Osteocyte (in vitro differentiated cells): ENCODE results near the gene ARL5C. TPM values are rescaled to one million over a fixed set of nuclear protein-coding genes. Genes with fewer than 3 reads are reported as not detected.
"Not testable (repeated sequence)": the region's sequence is repeated elsewhere in the genome, so short reads cannot be mapped to it uniquely, and the experiment has no call there.

Source experiments
- DNase-seq: peaks from one replicate; pipeline ENCODE4 v3.0.0; 2021; ENCODE audit warnings: mixed read lengths; ENCODE audit not compliant: unreplicated experiment; ENCODE audit errors: extremely low spot score
- H3K27ac Mint-ChIP-seq: one replicate; pipeline ENCODE4 v1.8.0; 2021; ENCODE audit warnings: mild to moderate bottlenecking, mixed read lengths; ENCODE audit not compliant: unreplicated experiment
- H3K27me3 Mint-ChIP-seq: one replicate; pipeline ENCODE4 v1.8.0; 2021; ENCODE audit warnings: mixed read lengths; ENCODE audit not compliant: unreplicated experiment
- H3K36me3 Mint-ChIP-seq: one replicate; pipeline ENCODE4 v1.8.0; 2021; ENCODE audit warnings: mixed read lengths; ENCODE audit not compliant: unreplicated experiment
- H3K4me1 Mint-ChIP-seq: one replicate; pipeline ENCODE4 v1.8.0; 2021; ENCODE audit warnings: mixed read lengths; ENCODE audit not compliant: unreplicated experiment
- H3K4me3 Mint-ChIP-seq: one replicate; pipeline ENCODE4 v1.8.0; 2021; ENCODE audit warnings: mild to moderate bottlenecking, moderate library complexity, mixed read lengths; ENCODE audit not compliant: unreplicated experiment
- H3K9me3 Mint-ChIP-seq: one replicate; pipeline ENCODE4 v1.8.0; 2021; ENCODE audit warnings: mixed read lengths; ENCODE audit not compliant: unreplicated experiment
- CTCF ChIP-seq: fragments of 200-600 bp; sonication (generic); IDR thresholded peaks from 2 replicates; pipeline ENCODE4 v1.5.0; 2021; ENCODE audit warnings: antibody characterized with exemption, mild to moderate bottlenecking, moderate library complexity
- total RNA-seq: library from RNA; stranded (reverse); gene quantifications from 2 replicates; pipeline ENCODE4 v1.2.1, GENCODE V29; 2021

ARL5C gene
- total RNA-seq, 1 donor from 2014 or later: not detected

- no peaks in the 10 kb centered on the region for H3K36me3 Mint-ChIP-seq
- H3K27me3 Mint-ChIP-seq: no peaks in the 10 kb centered on the region
- no peak for DNase-seq
- peak overlapping the region; percentile 87 for H3K27ac Mint-ChIP-seq
- no peak for TF ChIP-seq CTCF
- peak overlapping the region; percentile 15 for H3K4me3 Mint-ChIP-seq
- peaks cover 48% of the 10 kb centered on the region for H3K4me1 Mint-ChIP-seq
- H3K9me3 Mint-ChIP-seq: no peaks in the 10 kb centered on the region
These were observed 27.4 kb downstream of the ARL5C start for GRCh38 chr17:39138431-39139160.

- no peak for TF ChIP-seq CTCF
- no peaks in the 10 kb centered on the region for H3K36me3 Mint-ChIP-seq
- H3K4me1 Mint-ChIP-seq: peaks cover 60% of the 10 kb centered on the region
- no peak overlapping the region for H3K27ac Mint-ChIP-seq
- no peak overlapping the region for H3K4me3 Mint-ChIP-seq
- H3K27me3 Mint-ChIP-seq: no peaks in the 10 kb centered on the region
- H3K9me3 Mint-ChIP-seq: no peaks in the 10 kb centered on the region
- no peak for DNase-seq
These were observed 31.1 kb downstream of the ARL5C start for GRCh38 chr17:39134878-39135277.

- TF ChIP-seq CTCF: no peak
- no peak overlapping the region for H3K4me3 Mint-ChIP-seq
- H3K9me3 Mint-ChIP-seq: no peaks in the 10 kb centered on the region
- no peak for DNase-seq
- no peaks in the 10 kb centered on the region for H3K36me3 Mint-ChIP-seq
- H3K27me3 Mint-ChIP-seq: no peaks in the 10 kb centered on the region
- H3K27ac Mint-ChIP-seq: peak overlapping the region; percentile 94
- peaks cover 35% of the 10 kb centered on the region for H3K4me1 Mint-ChIP-seq
These were observed 33.8 kb downstream of the ARL5C start for GRCh38 chr17:39132192-39132610.

- Mint-ChIP-seq H3K27ac (peak overlapping the region; percentile 94), H3K4me1 (peaks cover 30% of the 10 kb centered on the region), H3K4me3 (no peak overlapping the region), H3K27me3 (no peaks in the 10 kb centered on the region), H3K9me3 (no peaks in the 10 kb centered on the region), H3K36me3 (no peaks in the 10 kb centered on the region)
- no peak for DNase-seq
- no peak for TF ChIP-seq CTCF
These were observed 34.3 kb downstream of the ARL5C start for GRCh38 chr17:39131616-39132015.

- TF ChIP-seq CTCF: no peak
- no peak for DNase-seq
- H3K4me1 Mint-ChIP-seq: peaks cover 29% of the 10 kb centered on the region
- no peak overlapping the region for H3K27ac Mint-ChIP-seq
- no peaks in the 10 kb centered on the region for H3K27me3 Mint-ChIP-seq
- no peak overlapping the region for H3K4me3 Mint-ChIP-seq
- H3K36me3 Mint-ChIP-seq: no peaks in the 10 kb centered on the region
- no peaks in the 10 kb centered on the region for H3K9me3 Mint-ChIP-seq
These were observed 35.8 kb downstream of the ARL5C start for GRCh38 chr17:39130205-39130604.

- DNase-seq, H3K36me3 Mint-ChIP-seq, H3K27me3 Mint-ChIP-seq, H3K9me3 Mint-ChIP-seq, H3K27ac Mint-ChIP-seq, H3K4me3 Mint-ChIP-seq: not testable (repeated sequence)
- H3K4me1 Mint-ChIP-seq: peaks cover 26% of the 10 kb centered on the region
These were observed 36.4 kb downstream of the ARL5C start for GRCh38 chr17:39129544-39129943.
